ENCODE data around the gene ASF1A.
"Not testable (repeated sequence)": the region's sequence is repeated elsewhere in the genome, so short reads cannot be mapped to it uniquely, and the experiment has no call there.

Gene ASF1A

DNA sequence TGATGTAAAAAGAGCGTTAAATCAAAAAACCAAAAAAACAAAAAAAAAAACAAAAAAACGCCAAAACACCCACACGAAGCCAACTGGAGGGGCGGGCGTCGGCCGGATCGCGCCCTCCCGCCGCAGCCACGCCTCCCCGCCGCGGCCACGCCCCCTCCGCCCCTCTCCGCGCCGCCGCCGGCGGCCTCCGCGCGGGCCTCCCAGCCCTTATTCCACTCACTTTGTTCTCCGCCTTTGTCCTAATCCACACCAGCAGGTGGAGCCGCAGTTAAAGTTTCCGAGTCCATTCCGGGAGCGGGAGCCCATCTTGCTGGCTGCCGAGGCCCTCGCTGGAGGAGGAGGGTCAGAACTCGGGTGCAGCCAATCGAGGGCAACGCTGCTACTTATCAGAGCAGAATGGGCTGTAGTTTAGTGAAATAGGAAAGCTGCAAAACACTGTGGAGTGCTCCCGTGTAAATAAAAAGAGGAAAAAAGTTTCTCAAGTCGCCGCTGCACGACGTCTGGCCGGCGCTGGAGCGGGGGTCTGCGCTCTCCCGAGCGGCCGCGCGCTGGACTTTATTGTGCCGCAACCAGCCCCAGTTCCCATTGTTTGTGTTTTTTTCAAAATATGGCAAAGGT, at the start of gene ASF1A:
TSS of gene ASF1A (plus strand) at position 346 of the 618 bp plus-strand sequence. CDS start at position 608, 262 bp downstream.
- peak; percentile 73 to 99 (median 96) for DNase-seq

DNA sequence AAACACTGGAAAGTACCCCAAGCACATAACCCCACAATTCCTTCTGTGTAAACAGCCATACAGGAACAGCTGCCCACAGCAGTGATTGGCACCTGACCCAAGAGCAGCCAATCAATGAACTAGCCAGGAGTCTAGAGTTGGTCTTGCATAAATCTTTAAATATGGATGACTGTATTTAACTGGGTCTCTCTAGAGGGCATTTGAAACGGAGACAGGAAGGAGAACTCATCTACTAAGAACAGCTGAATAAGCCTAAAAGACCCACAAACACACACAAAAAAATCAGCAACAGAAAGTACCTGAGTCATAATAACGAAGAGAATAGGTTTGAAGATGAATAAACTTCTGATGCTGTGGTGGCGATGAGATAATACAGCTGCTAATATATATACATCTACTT, 49.0 kb upstream of the ASF1A start:
- DNase-seq = no peak

DNA sequence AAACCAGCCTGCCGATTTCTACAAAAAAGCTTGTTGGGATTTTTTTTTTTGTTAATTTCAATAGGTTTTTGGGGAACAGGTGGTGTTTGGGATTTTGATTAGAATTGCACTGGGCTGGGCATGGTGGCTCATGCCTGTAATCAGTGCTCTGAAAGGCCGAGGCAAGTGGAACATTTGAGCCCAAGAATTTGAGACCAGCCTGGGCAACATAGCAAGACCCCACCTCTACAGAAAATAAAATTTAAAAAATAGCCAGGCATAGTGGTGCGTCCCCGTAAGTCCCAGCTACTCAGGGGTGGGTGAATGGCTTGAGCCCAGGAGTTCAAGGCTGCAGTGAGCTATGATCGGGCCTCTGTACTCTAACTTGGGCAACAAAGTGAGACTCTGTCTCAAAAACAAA, 40.5 kb upstream of the ASF1A start:
- no peak for DNase-seq

DNA sequence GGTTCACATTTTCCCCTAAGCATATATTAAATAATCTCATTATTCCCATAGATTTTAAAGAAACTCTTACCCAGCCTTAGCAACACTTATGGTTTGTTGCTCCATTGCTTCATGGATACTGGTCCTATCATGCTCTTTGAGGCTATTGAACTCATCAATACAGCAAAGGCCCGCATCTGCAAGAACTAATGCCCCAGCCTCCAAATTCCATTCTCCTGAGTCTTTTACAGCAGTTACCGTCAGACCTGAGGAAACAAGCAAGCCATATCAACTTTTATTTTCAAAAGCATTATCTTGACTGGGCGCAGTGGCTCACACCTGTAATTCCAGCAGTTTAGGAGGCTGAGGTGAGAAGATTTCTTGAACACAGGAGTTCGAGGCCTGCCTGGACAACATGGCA, 37.7 kb upstream of the ASF1A start:
- DNase-seq = no peak

DNA sequence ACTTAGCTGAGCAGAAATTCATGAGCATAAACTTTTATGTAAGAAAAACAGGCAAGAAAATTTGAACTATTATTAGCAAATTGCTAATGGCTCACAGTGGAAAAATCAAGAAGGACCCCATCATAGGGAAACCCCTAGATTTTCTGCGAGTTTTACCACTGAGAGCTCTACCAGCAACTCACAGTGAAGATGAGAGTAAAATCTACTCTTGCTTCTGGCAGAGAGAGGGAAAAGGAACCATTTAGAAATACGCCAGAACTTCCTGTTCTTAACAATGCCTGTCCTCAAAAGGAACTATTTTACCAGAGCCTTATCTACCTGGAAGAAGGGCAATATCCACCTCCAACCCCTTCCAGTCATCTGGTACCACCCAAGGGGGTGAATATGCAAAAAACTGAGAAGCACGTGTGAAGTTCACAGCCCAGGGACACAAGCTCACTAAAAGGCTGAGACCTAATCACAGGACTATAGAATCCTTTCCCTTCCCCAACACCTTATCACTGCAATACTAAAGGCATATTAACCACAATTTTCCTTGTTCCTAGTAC, 34.4 kb upstream of the ASF1A start:
- DNase-seq = no peak

DNA sequence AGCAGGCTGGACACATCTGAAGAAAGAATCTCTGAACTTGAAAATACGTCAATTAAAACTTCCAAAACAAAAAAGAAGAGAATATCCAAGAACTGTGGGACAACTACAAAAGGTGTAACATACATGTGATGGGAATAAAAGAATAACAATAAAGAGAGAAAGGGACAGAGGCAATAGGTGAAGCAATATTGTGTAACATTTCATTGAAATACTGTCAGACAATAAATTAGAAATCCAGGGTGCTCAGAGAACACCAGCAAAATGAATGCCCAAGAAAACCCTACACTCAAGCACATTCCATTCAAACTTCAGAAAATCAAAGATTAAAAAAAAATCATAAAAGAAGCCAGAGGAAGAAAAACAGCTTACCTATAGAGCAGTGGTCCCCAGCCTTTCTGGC, 33.6 kb upstream of the ASF1A start:
- DNase-seq = no peak

DNA sequence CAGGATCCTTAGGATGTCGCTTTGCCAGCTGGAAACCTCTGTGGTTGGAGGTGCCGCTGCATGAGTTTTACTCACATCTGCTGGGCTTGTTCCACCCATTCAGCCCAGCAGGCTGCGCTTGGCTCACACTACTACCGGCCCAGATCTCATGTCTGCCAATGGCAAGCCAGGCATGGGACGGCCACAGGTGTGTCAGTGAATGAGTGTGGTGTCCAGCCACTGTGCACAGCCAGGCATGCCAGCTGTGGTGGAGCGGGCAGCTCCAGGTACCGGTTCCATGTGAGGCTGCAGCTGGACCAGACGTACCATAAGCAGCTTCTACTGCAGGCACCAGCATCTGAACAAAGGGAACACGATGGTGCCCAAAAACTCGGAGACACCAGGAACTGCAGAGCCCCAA, 33.1 kb upstream of the ASF1A start:
- DNase-seq = no peak

DNA sequence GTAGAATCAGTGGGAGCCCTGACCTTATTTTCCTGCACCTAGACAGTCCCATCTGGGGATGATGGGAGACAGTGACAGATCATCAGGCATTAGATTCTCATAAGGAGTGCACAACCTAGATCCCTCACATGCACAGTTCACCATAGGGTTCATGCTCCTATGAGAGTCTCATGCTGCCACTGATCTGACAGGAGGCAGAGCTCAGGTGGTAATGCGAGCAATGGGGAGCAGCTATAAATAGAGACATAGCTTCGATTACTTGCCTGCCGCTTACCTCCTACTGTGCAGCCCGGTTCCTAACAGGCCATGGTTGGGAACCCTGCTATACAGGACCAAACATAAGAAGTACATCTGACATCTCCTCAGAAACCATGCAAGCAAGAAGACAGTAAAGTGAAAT, 31.5 kb upstream of the ASF1A start:
- no peak for DNase-seq

DNA sequence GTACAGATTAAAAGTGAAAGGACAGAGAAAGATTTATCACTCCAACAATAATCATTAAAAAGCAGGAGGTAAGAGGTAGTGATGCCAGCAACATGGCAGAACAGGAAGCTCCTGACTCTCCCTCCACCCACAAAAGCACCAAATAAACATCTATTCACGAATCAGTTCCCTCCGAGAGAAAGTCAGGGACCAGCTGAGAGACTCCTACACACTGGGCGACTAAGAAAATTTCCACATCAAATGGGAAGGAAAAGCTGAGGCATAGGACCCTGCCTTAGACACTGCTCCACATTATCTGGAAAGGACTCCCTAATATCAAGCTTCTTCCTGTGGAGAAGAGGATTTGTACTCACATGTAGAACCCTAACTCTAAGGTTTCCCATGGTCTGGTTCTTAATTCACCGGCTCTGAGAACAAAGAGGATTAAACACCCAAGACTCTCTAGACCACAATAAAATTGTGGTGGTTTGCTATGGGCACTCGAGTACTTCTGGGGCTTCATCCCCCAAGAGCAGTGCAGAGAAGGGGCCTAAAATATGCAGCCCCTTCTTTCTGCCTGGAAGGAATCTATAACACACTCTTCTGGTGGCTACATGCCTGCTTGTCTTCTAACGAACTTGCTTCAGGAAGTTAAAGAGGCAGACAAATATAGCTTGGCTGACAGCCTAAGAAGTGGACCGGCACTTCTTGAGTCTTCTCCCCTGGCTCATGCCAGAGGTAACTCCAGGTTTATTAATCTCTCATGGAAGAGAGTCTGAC, 29.4 kb upstream of the ASF1A start:
- DNase-seq = no peak

DNA sequence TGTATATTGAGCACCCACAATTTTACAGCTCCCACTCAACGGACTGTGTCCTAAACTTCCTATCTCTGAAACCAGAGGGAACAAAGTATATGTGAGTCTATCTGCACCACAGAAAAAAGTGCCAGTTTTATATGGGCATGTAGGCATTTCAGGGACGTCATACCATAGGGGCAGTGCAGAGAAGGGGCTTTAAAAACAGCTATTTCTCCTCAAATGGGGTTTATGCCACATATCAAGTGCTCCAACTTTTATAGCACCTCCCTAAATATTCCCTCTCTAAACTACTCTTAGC, 28.9 kb upstream of the ASF1A start:
- DNase-seq = no peak

DNA sequence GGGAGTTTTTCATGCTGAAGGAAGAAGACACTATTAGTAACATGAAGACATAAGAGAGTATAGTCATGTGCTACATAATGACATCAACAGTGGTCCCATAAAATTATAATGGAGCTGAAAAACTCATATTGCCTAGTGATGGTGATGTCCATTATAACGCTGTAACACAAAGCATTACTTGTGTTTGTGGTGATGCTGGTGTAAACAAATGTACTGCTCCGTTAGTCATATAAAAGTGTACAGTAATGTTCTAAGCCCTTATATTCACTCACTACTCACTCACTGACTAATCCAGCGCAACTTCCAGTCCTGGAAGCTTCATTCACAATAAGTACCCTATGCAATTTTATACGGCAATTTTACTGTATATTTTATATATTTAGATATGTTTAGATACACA, 26.8 kb upstream of the ASF1A start:
- DNase-seq = no peak

DNA sequence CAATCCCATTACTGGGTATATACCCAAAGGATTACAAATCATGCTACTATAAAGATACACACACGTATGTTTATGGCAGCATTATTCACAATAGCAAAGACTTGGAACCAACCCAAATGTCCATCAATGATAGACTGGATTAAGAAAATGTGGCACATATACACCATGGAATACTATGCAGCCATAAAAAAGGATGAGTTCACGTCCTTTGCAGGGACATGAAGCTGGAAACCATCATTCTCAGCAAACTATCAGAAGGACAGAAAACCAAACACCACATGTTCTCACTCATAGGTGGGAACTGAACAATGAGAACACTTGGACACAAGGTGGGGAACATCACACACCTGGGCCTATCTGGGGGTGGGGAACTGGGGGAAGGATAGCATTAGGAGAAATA, 25.1 kb upstream of the ASF1A start:
- not testable (repeated sequence) for DNase-seq

DNA sequence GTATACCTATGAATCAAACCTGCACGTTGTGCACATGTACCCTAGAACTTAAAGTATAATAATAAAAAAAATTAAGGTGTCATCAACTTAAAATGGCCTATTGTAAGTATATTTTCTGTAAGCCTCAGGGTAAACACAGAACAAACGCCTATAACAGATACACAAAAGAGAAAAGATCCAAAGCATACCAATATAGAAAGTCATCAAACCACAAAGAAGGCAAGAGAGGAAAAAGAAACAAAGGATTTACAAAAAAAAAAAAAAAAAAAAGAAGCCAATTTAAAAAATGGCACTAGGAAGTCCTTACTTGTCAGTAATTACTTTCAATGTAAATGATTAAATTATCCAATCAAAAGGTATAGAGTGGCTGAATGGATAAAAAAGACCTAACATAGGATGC, 24.6 kb upstream of the ASF1A start:
- no peak for DNase-seq

DNA sequence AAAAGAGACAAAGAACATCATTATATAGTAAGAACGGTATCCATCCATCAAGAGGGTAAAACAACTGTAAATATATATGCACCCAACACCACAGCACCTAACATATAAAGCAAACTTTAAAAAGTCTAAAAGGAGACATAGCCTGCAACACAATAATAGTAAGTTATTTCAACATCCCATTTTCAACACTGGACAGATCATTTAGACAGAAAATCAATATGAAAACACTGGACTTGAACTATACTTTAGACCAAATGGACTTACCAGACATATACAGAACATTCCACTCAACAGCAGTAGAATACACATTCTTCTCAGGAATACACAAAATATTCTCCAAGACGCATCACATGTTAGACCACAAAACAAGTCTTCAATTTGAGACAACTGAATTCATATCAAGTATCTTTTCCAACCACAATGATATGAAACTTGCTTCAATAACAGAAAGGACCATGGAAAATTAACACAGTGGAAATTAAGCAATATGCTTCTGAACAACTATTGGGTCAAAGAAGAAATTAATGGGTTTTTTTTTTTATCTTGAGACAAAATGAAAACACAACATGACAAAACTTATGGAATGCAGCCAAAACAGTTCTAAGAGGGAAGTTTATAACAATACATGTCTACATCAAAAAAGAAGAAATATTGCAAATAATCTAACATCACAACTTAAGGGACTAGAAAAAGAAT, 23.9 kb upstream of the ASF1A start:
- DNase-seq = no peak

DNA sequence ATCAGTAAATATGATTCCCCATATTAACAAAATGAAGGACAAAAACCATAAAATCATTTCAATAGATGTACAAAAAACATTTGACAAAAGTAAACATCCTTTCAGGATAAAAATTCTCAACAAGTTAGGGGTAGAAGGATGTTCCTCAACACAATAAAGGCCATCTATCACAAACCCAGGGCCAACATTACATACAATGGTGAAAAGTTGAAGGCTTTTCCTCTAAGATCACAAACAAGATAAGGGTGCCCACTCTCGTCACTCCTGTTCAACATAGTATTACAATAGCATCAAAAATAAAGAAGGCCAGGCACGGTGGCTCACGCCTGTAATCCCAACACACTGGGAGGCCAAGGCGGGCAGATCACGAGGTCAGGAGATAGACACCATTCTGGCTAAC, 22.6 kb upstream of the ASF1A start:
- no peak for DNase-seq

DNA sequence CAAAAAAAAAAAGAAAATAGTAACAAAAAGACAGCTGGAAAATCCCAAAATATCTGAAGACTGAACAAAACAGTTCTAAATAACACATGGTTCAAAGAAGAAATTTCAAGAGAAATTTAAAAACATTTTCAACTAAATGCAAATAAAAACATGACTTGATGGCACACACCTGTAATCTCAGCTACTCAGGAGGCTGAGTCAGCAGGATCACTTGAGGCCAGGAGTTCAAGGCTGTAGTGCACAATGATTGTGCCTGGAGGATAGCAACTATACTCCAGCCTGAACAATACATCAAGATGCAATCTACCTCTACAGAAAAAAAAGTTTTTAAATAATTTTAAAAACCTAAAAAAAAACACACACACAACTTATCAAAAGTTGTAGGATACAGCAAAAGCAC, 21.6 kb upstream of the ASF1A start:
- DNase-seq = no peak

DNA sequence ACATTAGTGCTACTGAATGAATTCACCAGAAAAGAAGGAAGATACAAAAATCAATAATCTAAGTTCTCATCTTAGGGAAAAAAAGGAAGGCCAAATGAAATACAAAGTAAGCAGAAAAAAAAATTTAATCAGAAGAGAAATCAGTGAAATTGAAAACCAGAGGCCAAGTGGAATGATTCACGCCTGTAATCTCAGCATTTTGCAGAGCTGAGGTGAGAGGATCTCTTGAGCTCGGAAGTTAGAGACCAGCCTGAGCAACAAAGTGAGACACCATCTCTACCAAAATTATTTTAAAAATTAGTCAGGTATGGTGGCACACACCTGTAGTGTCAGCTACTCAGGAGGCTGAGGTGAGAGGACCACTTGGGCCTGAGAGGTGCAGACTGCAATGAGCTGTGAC, 21.2 kb upstream of the ASF1A start:
- no peak for DNase-seq

DNA sequence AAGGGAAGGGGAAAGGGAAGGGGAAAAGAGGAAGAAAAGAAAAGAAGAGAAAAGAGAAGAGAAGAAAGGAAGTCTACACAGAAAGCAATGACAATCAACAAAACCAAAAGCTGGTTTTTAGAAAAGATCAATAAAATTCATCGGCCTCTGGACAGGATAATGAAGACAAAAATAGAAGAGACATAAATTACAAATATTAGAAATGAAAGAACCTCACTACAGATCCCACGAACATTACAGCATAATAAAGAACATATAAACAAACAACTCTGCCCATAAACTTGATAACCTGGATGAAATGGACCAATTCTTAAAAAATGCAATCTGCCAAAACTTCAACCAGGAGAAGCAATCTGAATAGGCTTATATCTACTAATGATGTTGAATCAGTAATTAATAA, 20.7 kb upstream of the ASF1A start:
- no peak for DNase-seq

DNA sequence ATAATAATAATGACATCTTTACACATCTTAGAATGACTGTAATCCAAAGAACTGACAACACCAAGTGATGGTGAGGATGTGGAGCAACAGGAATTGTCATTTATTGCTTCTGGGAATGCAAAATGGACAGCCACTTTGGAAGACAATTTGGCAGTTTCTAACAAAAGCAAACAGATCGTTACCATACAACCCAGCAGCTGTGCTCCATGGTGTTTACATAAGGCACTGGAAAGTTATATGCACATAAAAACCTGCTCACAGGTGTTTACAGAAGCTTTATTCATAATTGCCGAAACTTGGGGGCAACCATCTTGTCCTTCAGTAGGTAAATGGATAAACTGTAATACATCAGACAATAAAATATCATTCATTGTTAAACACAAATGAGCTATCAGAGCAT, 18.3 kb upstream of the ASF1A start:
- no peak for DNase-seq

DNA sequence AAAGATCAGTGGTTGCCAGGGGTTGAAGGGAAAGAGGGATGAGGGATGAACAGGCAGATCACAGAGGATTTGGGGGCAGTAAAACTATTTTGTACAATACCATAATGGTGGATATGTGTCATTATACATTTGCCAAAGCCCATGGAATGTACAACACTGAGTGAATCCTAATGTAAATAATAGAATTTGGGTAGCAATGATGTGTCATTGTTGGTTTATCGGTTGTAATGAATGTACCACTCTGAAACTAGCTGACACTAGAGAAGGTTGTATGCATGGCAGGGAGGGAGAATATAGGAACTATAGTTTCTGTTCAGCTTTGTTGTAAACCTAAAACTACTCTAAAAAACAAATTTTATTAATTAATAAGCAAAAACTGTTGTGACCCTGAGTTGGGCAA, 17.8 kb upstream of the ASF1A start:
- no peak for DNase-seq

DNA sequence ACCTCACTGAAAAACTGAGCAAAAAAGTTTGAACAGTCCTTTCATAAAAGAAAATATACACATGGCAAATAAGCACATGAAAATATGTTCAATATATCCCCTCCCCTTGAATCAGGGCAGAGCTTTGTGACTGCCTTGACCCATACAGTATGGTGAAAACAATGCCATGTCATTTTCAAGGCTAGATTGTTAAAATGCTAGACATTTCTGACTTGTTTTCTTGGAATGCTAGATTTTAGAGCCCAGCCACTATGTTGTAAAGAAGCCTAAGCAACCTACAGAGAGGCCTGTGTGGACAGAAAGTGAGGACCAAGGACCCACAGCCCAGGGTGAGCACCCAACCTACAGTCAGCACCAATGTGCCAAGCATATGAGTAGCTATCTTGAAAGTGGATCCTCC, 17.1 kb upstream of the ASF1A start:
- DNase-seq = no peak

DNA sequence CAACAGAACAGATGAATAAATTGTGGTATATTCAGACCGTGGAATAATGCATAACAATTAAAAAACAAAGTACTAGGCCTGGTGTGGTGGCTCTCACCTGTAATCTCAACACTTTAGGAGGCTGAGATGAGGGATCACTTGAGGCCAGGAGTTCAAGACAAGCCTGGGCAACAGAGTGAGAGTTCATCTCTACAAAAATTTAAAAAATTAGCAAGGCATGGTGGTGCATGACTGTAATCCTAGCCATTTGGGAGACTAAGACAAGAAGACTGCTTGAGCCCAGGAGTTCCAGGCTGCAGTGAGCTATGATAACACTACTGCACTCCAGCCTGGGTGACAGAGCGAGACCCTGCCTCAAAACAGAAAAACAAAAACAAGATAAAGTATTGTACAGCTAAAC, 16.1 kb upstream of the ASF1A start:
- DNase-seq = no peak
